Effector CD4-positive, alpha-beta T cell (primary cell): ENCODE results near the gene PORCN.
"Not testable (repeated sequence)": the region's sequence is repeated elsewhere in the genome, so short reads cannot be mapped to it uniquely, and the experiment has no call there.

Experiments used
- DNase-seq: peaks from one replicate; pipeline ENCODE4 v3.0.0-alpha.2; 2020

PORCN gene

GRCh38 chrX:48514126-48514806, 5.5 kb downstream of the PORCN start:
- no peak for DNase-seq

- DNase-seq = no peak
These were observed 6.2 kb downstream of the PORCN start for GRCh38 chrX:48514868-48515460.

GRCh38 chrX:48515842-48516241, 7.0 kb downstream of the PORCN start:
- DNase-seq = no peak

GRCh38 chrX:48516285-48516684, 7.5 kb downstream of the PORCN start:
- no peak for DNase-seq

- no peak for DNase-seq
These were observed 8.2 kb downstream of the PORCN start for GRCh38 chrX:48516987-48517386.

GRCh38 chrX:48519481-48519880, 10.7 kb downstream of the PORCN start:
- DNase-seq = not testable (repeated sequence)

GRCh38 chrX:48520455-48520854, 11.7 kb downstream of the PORCN start:
- DNase-seq = no peak

GRCh38 chrX:48520976-48521352, 12.2 kb downstream of the PORCN start:
- DNase-seq = no peak

- peak; percentile 90 for DNase-seq
These were observed 12.8 kb downstream of the PORCN start, which contains the start of gene EBP for GRCh38 chrX:48521353-48522243. Gene EBP (plus strand): TSS chrX:48521808. CDS start chrX:48523772, 1,964 bp downstream.

GRCh38 chrX:48522291-48522690, 13.5 kb downstream of the PORCN start:
- DNase-seq = no peak

GRCh38 chrX:48523682-48524081, 14.9 kb downstream of the PORCN start:
- no peak for DNase-seq

GRCh38 chrX:48525853-48526252, 17.1 kb downstream of the PORCN start:
- not testable (repeated sequence) for DNase-seq

- DNase-seq = no peak
These were observed 21.9 kb downstream of the PORCN start for GRCh38 chrX:48530736-48531135.

GRCh38 chrX:48531358-48531959, 22.7 kb downstream of the PORCN start:
- DNase-seq = no peak

- DNase-seq = no peak
These were observed 23.4 kb downstream of the PORCN start for GRCh38 chrX:48532161-48532560.

GRCh38 chrX:48533165-48533564, 24.4 kb downstream of the PORCN start:
- DNase-seq = no peak

- DNase-seq = no peak
These were observed 30.0 kb downstream of the PORCN start for GRCh38 chrX:48538641-48539344.

GRCh38 chrX:48539345-48540027, 30.7 kb downstream of the PORCN start, which contains the start of gene TBC1D25:
Gene TBC1D25 (plus strand): TSS chrX:48539714. CDS start chrX:48539798, 84 bp downstream.
- DNase-seq = peak; percentile 93

GRCh38 chrX:48540028-48540375, 31.2 kb downstream of the PORCN start:
- DNase-seq = peak; percentile 28

GRCh38 chrX:48540480-48540879, 31.7 kb downstream of the PORCN start:
- no peak for DNase-seq

GRCh38 chrX:48541140-48541814, 32.5 kb downstream of the PORCN start:
- DNase-seq = no peak
